H9 (cell line): ENCODE results near the gene ARVCF. TPM values are rescaled to one million over a fixed set of nuclear protein-coding genes. Genes with fewer than 3 reads are reported as not detected.

Experiments
- DNase-seq: peaks from one replicate; pipeline ENCODE4 v3.0.0-alpha.2; 2017
- H2AFZ ChIP-seq: one replicate; pipeline ENCODE4 v1.6.1; 2013; ENCODE audit warnings: mild to moderate bottlenecking, low read length, control low read depth, moderate library complexity
- H2AK5ac ChIP-seq: 2 replicates; pipeline ENCODE4 v1.6.1; 2013; ENCODE audit warnings: low read length, control low read depth, mixed read lengths; ENCODE audit not compliant: insufficient read length
- H2BK120ac ChIP-seq: one replicate; pipeline ENCODE4 v1.6.1; 2013; ENCODE audit warnings: low read depth, mild to moderate bottlenecking, low read length, control low read depth, inconsistent platforms; ENCODE audit not compliant: poor library complexity, severe bottlenecking
- H2BK12ac ChIP-seq: 2 replicates; pipeline ENCODE4 v1.6.1; 2013; ENCODE audit warnings: low read length, control low read depth, mixed read lengths, low read depth; ENCODE audit not compliant: insufficient read length
- H2BK15ac ChIP-seq: 2 replicates; pipeline ENCODE4 v1.6.1; 2013; ENCODE audit warnings: low read depth, low read length, control low read depth
- H2BK20ac ChIP-seq: one replicate; pipeline ENCODE4 v1.6.1; 2013; ENCODE audit warnings: low read depth, mild to moderate bottlenecking, low read length, control low read depth, inconsistent platforms; ENCODE audit not compliant: poor library complexity, severe bottlenecking
- H2BK5ac ChIP-seq: 2 replicates; pipeline ENCODE4 v1.6.1; 2013; ENCODE audit warnings: low read length, control low read depth, mixed read lengths; ENCODE audit not compliant: insufficient read length
- H3K14ac ChIP-seq: 2 replicates; pipeline ENCODE4 v1.6.1; 2013; ENCODE audit warnings: low read length, control low read depth; ENCODE audit not compliant: insufficient read depth
- H3K18ac ChIP-seq: 2 replicates; pipeline ENCODE4 v1.6.1; 2013; ENCODE audit warnings: low read depth, mild to moderate bottlenecking, mixed read lengths, low read length, control low read depth; ENCODE audit not compliant: insufficient read length
- H3K23ac ChIP-seq: 2 replicates; pipeline ENCODE4 v1.6.1; 2013; ENCODE audit warnings: low read length, control low read depth, mixed read lengths, low read depth; ENCODE audit not compliant: insufficient read length
- H3K23me2 ChIP-seq: 2 replicates; pipeline ENCODE4 v1.6.1; 2013; ENCODE audit warnings: low read depth, mild to moderate bottlenecking, mixed read lengths, low read length, control low read depth; ENCODE audit not compliant: insufficient read length, poor library complexity, severe bottlenecking
- H3K27ac ChIP-seq: 2 replicates; pipeline ENCODE4 v1.5.1; 2013; ENCODE audit warnings: low read length, control low read depth, mixed read lengths, low read depth; ENCODE audit not compliant: insufficient read length
- H3K27me3 ChIP-seq: 2 replicates; pipeline ENCODE4 v1.6.1; 2013; ENCODE audit warnings: low read length, control low read depth, inconsistent platforms; ENCODE audit not compliant: insufficient read depth
- H3K4ac ChIP-seq: 2 replicates; pipeline ENCODE4 v1.6.1; 2013; ENCODE audit warnings: low read depth, mild to moderate bottlenecking, control low read depth, inconsistent platforms, low read length, moderate library complexity
- H3K4me1 ChIP-seq: 2 replicates; pipeline ENCODE4 v1.6.1; 2013; ENCODE audit warnings: low read length, control low read depth, inconsistent platforms; ENCODE audit not compliant: insufficient read depth
- H3K4me2 ChIP-seq: 2 replicates; pipeline ENCODE4 v1.6.1; 2013; ENCODE audit warnings: low read length, control low read depth, mixed read lengths; ENCODE audit not compliant: insufficient read length, insufficient read depth
- H3K56ac ChIP-seq: 2 replicates; pipeline ENCODE4 v1.6.1; 2013; ENCODE audit warnings: low read depth, mild to moderate bottlenecking, mixed read lengths, low read length, control low read depth; ENCODE audit not compliant: insufficient read length
- H3K79me1 ChIP-seq: 2 replicates; pipeline ENCODE4 v1.6.1; 2013; ENCODE audit warnings: low read depth, mild to moderate bottlenecking, moderate library complexity, low read length, control low read depth, inconsistent platforms; ENCODE audit not compliant: insufficient read depth, poor library complexity, severe bottlenecking
- H3K79me2 ChIP-seq: 2 replicates; pipeline ENCODE4 v1.6.1; 2013; ENCODE audit warnings: low read length, control low read depth, inconsistent platforms; ENCODE audit not compliant: insufficient read depth
- H3K9ac ChIP-seq: 2 replicates; pipeline ENCODE4 v1.6.1; 2013; ENCODE audit warnings: low read length, control low read depth, mixed read lengths; ENCODE audit not compliant: insufficient read length; ENCODE audit errors: extremely low read depth
- H3K9me3 ChIP-seq: one replicate; pipeline ENCODE4 v1.6.1; 2013; ENCODE audit warnings: low read depth, low read length, inconsistent platforms; ENCODE audit not compliant: control insufficient read depth
- H3T11ph ChIP-seq: one replicate; pipeline ENCODE4 v1.6.1; 2013; ENCODE audit warnings: mild to moderate bottlenecking, low read length, control low read depth, inconsistent platforms
- H4K20me1 ChIP-seq: one replicate; pipeline ENCODE4 v1.6.1; 2013; ENCODE audit not compliant: control insufficient read depth, insufficient read length, insufficient read depth
- H4K5ac ChIP-seq: 2 replicates; pipeline ENCODE4 v1.6.1; 2013; ENCODE audit warnings: low read depth, mild to moderate bottlenecking, mixed read lengths, low read length, control low read depth; ENCODE audit not compliant: insufficient read length
- H4K8ac ChIP-seq: replicated peaks from 2 replicates; pipeline ENCODE4 v1.6.1; 2013; ENCODE audit warnings: low read length, control low read depth, mixed read lengths, low read depth; ENCODE audit not compliant: insufficient read length
- H4K91ac ChIP-seq: 2 replicates; pipeline ENCODE4 v1.6.1; 2013; ENCODE audit warnings: low read depth, mild to moderate bottlenecking, moderate library complexity, mixed read lengths, low read length, control low read depth; ENCODE audit not compliant: insufficient read length
- H3K27ac Mint-ChIP-seq, 3 experiments: 2 replicates in 2 of 3; 3 replicates in 1 of 3; pipeline ENCODE4 v1.8.0; 2020 to 2021; ENCODE audit warnings: mixed read lengths in 3 of 3, mild to moderate bottlenecking in 1 of 3, moderate library complexity in 1 of 3
- H3K27me3 Mint-ChIP-seq: 2 replicates; pipeline ENCODE4 v1.8.0; 2021; ENCODE audit warnings: low read depth, mild to moderate bottlenecking, moderate library complexity, mixed read lengths
- H3K36me3 Mint-ChIP-seq, 3 experiments: 2 replicates in 2 of 3; 3 replicates in 1 of 3; pipeline ENCODE4 v1.8.0; 2020 to 2021; ENCODE audit warnings: low read depth in 3 of 3, mixed read lengths in 3 of 3; ENCODE audit not compliant: insufficient read depth in 1 of 3
- H3K4me1 Mint-ChIP-seq, 2 experiments: 2 replicates each; pipeline ENCODE4 v1.8.0; 2020; ENCODE audit warnings: mixed read lengths in 2 of 2
- H3K4me3 Mint-ChIP-seq, 2 experiments: 2 replicates in 1 of 2; 3 replicates in 1 of 2; pipeline ENCODE4 v1.8.0; 2020 to 2021; ENCODE audit warnings: mild to moderate bottlenecking in 2 of 2, mixed read lengths in 2 of 2, moderate library complexity in 1 of 2
- H3K9me3 Mint-ChIP-seq, 2 experiments: 2 replicates in 1 of 2; 3 replicates in 1 of 2; pipeline ENCODE4 v1.8.0; 2020; ENCODE audit warnings: mild to moderate bottlenecking in 2 of 2, mixed read lengths in 2 of 2, moderate library complexity in 1 of 2
- WGBS: extraction: QIAGEN DNeasy Blood & Tissue Kit; methylation state at CpG from one replicate; pipeline ENCODE4 v1.1.7; 2013; ENCODE audit warnings: missing lambda C conversion rate, low lambda C conversion rate, mixed read lengths; ENCODE audit not compliant: insufficient read length; ENCODE audit errors: extremely low coverage; 5-methylcytosine and 5-hydroxymethylcytosine counted together
- total RNA-seq: library from RNA; stranded (reverse); gene quantifications from 2 replicates; pipeline ENCODE4 v1.2.1, GENCODE V29; 2021
- TF ChIP-seq, protein P1 (sequence below): fragments of 200-600 bp; sonication (generic); conservative IDR thresholded peaks from 3 replicates; pipeline ENCODE4 v1.8.0; 2021; ENCODE audit warnings: antibody characterized with exemption, mild to moderate bottlenecking

The ARVCF gene
- total RNA-seq, 1 experiment from 2014 or later: 40.7 TPM

DNA sequence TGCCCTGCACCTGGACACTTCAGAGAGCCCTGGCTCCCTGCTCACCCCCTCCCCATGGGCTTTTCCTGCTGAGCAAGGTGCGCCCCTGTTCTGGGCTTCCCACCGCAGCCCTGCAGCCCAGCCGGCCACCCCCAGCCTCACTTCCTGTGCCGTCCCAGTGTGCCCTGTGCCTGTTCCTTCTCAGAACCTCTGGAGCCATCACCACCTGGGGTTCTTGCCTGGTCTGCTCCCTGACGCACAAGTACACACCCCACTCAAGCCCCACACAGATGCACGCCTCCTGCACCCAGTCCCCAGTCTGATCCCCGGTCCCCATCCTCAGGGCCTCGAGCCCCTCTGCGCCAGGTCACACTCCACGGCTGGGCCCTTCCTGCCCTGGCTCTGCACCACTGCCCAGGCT, 39.5 kb upstream of the ARVCF start:
- Histone ChIP-seq H3K14ac (no peak overlapping the region), H2AFZ (no peak overlapping the region), H3K56ac (no peak overlapping the region), H3K27ac (no peak overlapping the region), H3K9me3 (no peaks in the 10 kb centered on the region), H4K20me1 (no peaks in the 10 kb centered on the region), H4K91ac (no peak overlapping the region), H2AK5ac (no peak overlapping the region), H2BK20ac (no peak overlapping the region), H2BK5ac (no peak overlapping the region), H3K4me2 (no peak overlapping the region), H2BK12ac (no peak overlapping the region), H3K23ac (no peak overlapping the region), H3K4me1 (no peaks in the 10 kb centered on the region), H3K4ac (no peak overlapping the region), H3K23me2 (no peaks in the 10 kb centered on the region), H4K8ac (no peak overlapping the region), H3K18ac (no peak overlapping the region), H4K5ac (no peak overlapping the region), H3T11ph (no peak overlapping the region), H3K79me1 (no peaks in the 10 kb centered on the region), H2BK15ac (no peak overlapping the region), H3K79me2 (no peaks in the 10 kb centered on the region), H3K9ac (no peak overlapping the region), H3K27me3 (no peaks in the 10 kb centered on the region), H2BK120ac (no peak overlapping the region)
- no CpG with 5 or more reads among the region's 10 CpGs for WGBS
- TF ChIP-seq, protein P1, sequence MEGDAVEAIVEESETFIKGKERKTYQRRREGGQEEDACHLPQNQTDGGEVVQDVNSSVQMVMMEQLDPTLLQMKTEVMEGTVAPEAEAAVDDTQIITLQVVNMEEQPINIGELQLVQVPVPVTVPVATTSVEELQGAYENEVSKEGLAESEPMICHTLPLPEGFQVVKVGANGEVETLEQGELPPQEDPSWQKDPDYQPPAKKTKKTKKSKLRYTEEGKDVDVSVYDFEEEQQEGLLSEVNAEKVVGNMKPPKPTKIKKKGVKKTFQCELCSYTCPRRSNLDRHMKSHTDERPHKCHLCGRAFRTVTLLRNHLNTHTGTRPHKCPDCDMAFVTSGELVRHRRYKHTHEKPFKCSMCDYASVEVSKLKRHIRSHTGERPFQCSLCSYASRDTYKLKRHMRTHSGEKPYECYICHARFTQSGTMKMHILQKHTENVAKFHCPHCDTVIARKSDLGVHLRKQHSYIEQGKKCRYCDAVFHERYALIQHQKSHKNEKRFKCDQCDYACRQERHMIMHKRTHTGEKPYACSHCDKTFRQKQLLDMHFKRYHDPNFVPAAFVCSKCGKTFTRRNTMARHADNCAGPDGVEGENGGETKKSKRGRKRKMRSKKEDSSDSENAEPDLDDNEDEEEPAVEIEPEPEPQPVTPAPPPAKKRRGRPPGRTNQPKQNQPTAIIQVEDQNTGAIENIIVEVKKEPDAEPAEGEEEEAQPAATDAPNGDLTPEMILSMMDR: no peak
- peaks cover 0 to 5% (median 0%) of the 10 kb centered on the region in 3 experiments; a peak in 2 of 7 replicates for H3K36me3 Mint-ChIP-seq
- H3K9me3 Mint-ChIP-seq: no peaks in the 10 kb centered on the region
- H3K4me1 Mint-ChIP-seq: no peaks in the 10 kb centered on the region
- no peaks in the 10 kb centered on the region; the same call in 1 of the 2 replicates for H3K27me3 Mint-ChIP-seq
- H3K27ac Mint-ChIP-seq: peak overlapping the region in 2 of 3 experiments; percentile 57 to 88; a peak in 2 of 7 replicates
- no peak for DNase-seq
- no peak overlapping the region for H3K4me3 Mint-ChIP-seq
